Spleen (tissue), 11 donors: ENCODE data around the gene OPN1MW3. TPM values are rescaled to one million over a fixed set of nuclear protein-coding genes. Genes with fewer than 3 reads are reported as not detected.
"Not testable (repeated sequence)": the region's sequence is repeated elsewhere in the genome, so short reads cannot be mapped to it uniquely, and the experiment has no call there.

Source experiments
- DNase-seq: peaks from one replicate; pipeline ENCODE4 v3.0.0-alpha.2; 2020
- H3K27ac ChIP-seq, 8 donors: fragments of 200-600 bp; sonication (generic) in 7 of 8; 1 replicate in 4 of 8; 2 replicates in 4 of 8; pipeline versions ENCODE4 v1.5.0 to v1.8.0; 2016 to 2021; ENCODE audit warnings: inconsistent platforms in 4 of 8, mild to moderate bottlenecking in 4 of 8, moderate library complexity in 1 of 8
- H3K27me3 ChIP-seq, 7 donors: fragments of 200-600 bp; sonication (generic) in 6 of 7; replicated peaks in 1 of 7; 1 replicate in 4 of 7; 2 replicates in 3 of 7; pipeline versions ENCODE4 v1.5.0 to v1.8.0; 2016 to 2021; ENCODE audit warnings: inconsistent platforms in 3 of 7, mild to moderate bottlenecking in 1 of 7
- H3K36me3 ChIP-seq, 6 donors: fragments of 200-600 bp; sonication (generic) in 5 of 6; 1 replicate in 4 of 6; 2 replicates in 2 of 6; pipeline versions ENCODE4 v1.5.0 to v1.8.0; 2016 to 2021; ENCODE audit warnings: inconsistent platforms in 2 of 6
- H3K4me1 ChIP-seq, 6 donors: fragments of 200-600 bp; sonication (generic) in 5 of 6; 1 replicate in 3 of 6; 2 replicates in 3 of 6; pipeline versions ENCODE4 v1.5.0 to v1.8.0; 2016 to 2021; ENCODE audit warnings: inconsistent platforms in 3 of 6
- H3K4me3 ChIP-seq, 8 donors: fragments of 200-600 bp; sonication (generic) in 7 of 8; 1 replicate in 4 of 8; 2 replicates in 4 of 8; pipeline versions ENCODE4 v1.5.0 to v1.8.0; 2016 to 2021; ENCODE audit warnings: inconsistent platforms in 4 of 8, mild to moderate bottlenecking in 4 of 8, moderate library complexity in 2 of 8
- H3K9me3 ChIP-seq, 8 donors: fragments of 200-600 bp; sonication (generic) in 7 of 8; 1 replicate in 4 of 8; 2 replicates in 4 of 8; pipeline versions ENCODE4 v1.5.0 to v1.8.0; 2016 to 2021; ENCODE audit warnings: inconsistent platforms in 4 of 8
- WGBS, 5 donors: extraction: QIAGEN DNeasy Blood & Tissue Kit in 3 of 5; methylation state at CpG; one replicate each; pipeline versions ENCODE4 v1.1.5 to v1.1.7; 2013 to 2018; 5-methylcytosine and 5-hydroxymethylcytosine counted together
- intact Hi-C: fragments of 100-400 bp; cut with DNase I; formaldehyde crosslinking; loops from one replicate; pipeline ENCODE4 v1.15.0; 2023; ENCODE audit warnings: low total_unique reads
- polyA plus RNA-seq, 3 donors: library from polyadenylated mRNA; stranded (reverse); fragments of 200-250 nt; gene quantifications; one replicate each; pipeline ENCODE4 v1.2.1, GENCODE V29; 2013
- total RNA-seq, 7 donors: library from RNA; depleted of rRNA in 3 of 7; stranded (reverse); fragments of >200 nt in 3 of 7; fragmentation: NEBNext Ultra II Directional in 4 of 7; extraction: Animal tissue kit (Norgen Biotek cat#: 25700) in 4 of 7; gene quantifications; one replicate each; pipeline versions ENCODE4 v1.1.0 to v1.2.1, GENCODE V29; 2016 to 2021
- donor health status: healthy with polysubstance abuse.
- donor health status: DM: no; HTN: no; CAD: no; lungs with moderate emphysema.
- donor health status: DM: no; HTN: no; CAD: no.
- donor health status: Bipolar disorder and iron deficiency.
- donor health status: healthy.
- donor health status: DM: no; HTN: no; CAD: no.
- donor health status: DM: yes; HTN: yes; CAD: no.

The OPN1MW3 gene
- total and polyA plus RNA-seq, 10 donors: not detected

DNA sequence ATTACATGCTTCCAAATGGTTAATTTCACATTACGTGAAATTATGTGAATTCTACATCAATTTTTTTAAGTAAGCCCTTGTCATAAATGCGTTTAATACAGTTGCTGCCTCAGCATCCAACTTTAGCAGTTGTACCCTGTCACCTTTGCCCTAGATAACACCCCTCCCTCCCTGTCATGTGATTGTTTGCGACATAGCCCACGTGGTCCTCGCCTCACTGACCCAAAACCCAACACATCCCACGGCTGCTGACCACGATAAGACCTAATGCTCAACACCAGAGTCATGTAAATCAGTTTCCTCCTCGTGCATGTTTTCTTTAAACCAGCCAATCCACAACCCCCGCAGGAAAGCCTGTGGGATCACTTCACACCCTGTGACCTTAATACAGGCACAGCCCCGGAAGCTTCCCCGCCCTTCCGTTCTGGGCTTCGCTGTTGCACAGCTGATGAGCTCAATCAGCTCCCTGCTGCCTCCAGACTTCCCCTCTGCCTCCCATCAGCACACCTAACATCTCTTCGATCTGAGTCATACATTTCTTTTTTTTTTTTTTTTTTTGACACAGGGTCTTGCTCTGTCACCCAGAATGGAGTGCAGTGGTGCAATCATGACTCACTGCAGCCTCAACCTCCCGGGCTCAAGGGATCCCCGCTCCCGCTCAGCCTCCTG, 9.9 kb upstream of the OPN1MW3 start:
- DNase-seq, H3K36me3 ChIP-seq, H3K4me1 ChIP-seq, H3K4me3 ChIP-seq, intact Hi-C loops, H3K9me3 ChIP-seq, H3K27me3 ChIP-seq, H3K27ac ChIP-seq: not testable (repeated sequence)
- WGBS, 5 donors: 67% methylated on average over 5 of the region's 17 CpGs; no CpG with 5 or more reads in 4 of the 5 donors

DNA sequence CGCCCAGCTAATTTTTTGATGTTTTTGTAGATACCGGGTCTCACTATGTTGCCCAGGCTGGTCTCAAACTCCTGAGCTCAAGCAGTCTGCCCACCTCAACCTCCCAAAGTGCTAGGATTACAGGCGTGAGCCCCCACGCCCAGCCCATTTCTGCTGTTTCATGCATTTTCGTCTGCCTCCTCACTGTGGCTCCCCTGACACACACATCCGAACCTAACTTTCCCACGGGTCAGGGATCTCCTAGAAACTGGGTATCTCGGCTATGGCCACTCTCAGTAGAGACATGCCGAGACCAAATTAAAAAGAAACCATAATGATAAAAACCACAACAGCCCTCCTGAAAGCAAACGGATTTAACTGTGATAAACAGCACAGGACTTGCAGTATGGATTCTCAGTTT, 9.3 kb upstream of the OPN1MW3 start:
- H3K9me3 ChIP-seq, DNase-seq, H3K4me3 ChIP-seq, H3K36me3 ChIP-seq, H3K27ac ChIP-seq, H3K4me1 ChIP-seq, H3K27me3 ChIP-seq, intact Hi-C loops: not testable (repeated sequence)
- no CpG with 5 or more reads among the region's 10 CpGs for WGBS, 5 donors

DNA sequence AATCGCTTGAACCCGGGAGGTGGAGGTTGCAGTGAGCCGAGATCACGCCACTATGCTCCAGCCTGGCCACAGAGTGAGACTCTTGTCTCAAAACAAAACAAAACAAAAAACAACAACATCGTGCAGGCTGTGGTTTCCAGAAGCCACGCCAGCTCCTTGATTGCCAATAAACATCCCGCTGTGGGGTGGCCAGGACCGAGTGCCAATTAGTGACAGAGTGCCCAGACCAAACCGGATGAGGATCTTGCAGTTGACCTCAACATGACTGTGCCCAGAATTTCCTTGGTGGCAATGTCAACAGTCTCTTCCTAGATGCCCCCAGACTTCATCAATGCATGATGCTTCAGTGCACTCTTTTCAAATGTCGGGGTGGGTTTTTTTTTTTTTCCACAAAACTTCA, 1.3 kb downstream of the OPN1MW3 start:
- H3K4me3 ChIP-seq, intact Hi-C loops: not testable (repeated sequence)
- no CpG with 5 or more reads among the region's 10 CpGs for WGBS, 5 donors

DNA sequence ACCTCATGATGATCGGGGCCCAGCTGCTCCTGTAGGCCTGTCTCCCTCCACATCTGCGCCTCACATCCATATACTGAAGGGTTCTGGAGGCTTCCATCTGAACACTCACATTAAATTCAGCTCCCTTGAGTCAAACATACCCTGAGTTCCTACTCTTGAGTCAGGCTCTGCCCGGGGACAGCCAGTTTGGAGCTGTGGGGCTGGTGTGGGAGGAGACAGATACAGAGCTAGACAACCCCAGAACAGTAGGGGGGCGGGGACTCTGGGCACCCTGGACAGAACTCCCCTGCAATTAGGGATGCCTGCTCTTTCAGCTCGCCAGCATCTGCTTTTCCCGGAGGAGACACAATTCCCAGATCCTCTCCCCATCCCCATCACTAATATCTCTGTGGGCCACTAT, 5.7 kb downstream of the OPN1MW3 start:
- H3K4me3 ChIP-seq, DNase-seq, H3K27me3 ChIP-seq, H3K9me3 ChIP-seq, H3K4me1 ChIP-seq, H3K27ac ChIP-seq, intact Hi-C loops, H3K36me3 ChIP-seq: not testable (repeated sequence)
- no CpG with 5 or more reads among the region's 6 CpGs for WGBS, 5 donors

More for the DNA sequence above, 1.3 kb downstream of the OPN1MW3 start:
- H3K36me3 ChIP-seq, H3K27ac ChIP-seq, H3K27me3 ChIP-seq, DNase-seq, H3K9me3 ChIP-seq, H3K4me1 ChIP-seq: not testable (repeated sequence)

DNA sequence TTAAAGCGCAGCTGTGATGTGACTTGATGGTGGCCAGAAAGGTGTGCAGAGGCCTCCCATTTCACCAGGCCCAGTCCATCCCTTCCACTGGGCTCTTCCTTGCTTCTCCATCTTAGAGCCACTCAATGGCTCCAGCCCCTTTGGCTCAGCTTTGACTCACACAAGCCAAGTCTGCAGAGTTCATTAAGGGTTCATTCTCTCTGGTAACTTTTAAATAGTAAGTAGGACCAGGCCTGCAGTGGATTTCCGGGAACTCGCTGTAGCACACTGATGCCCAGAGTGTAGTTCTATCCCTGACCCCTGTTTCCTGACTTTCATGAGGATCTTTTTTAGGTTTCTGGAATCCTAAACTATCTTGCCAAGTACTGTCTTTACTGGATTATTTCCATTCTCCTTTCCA, 11.9 kb downstream of the OPN1MW3 start:
- H3K4me1 ChIP-seq, H3K4me3 ChIP-seq, H3K9me3 ChIP-seq, H3K27ac ChIP-seq, H3K36me3 ChIP-seq, DNase-seq, H3K27me3 ChIP-seq, intact Hi-C loops: not testable (repeated sequence)
- WGBS, 5 donors: no CpG with 5 or more reads among the region's 3 CpGs

DNA sequence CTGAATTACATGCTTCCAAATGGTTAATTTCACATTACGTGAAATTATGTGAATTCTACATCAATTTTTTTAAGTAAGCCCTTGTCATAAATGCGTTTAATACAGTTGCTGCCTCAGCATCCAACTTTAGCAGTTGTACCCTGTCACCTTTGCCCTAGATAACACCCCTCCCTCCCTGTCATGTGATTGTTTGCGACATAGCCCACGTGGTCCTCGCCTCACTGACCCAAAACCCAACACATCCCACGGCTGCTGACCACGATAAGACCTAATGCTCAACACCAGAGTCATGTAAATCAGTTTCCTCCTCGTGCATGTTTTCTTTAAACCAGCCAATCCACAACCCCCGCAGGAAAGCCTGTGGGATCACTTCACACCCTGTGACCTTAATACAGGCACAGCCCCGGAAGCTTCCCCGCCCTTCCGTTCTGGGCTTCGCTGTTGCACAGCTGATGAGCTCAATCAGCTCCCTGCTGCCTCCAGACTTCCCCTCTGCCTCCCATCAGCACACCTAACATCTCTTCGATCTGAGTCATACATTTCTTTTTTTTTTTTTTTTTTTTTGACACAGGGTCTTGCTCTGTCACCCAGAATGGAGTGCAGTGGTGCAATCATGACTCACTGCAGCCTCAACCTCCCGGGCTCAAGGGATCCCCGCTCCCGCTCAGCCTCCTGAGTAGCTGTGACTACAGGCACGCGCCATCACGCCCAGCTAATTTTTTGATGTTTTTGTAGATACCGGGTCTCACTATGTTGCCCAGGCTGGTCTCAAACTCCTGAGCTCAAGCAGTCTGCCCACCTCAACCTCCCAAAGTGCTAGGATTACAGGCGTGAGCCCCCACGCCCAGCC, 27.3 kb downstream of the OPN1MW3 start:
- H3K36me3 ChIP-seq, DNase-seq, H3K27me3 ChIP-seq, H3K9me3 ChIP-seq, intact Hi-C loops, H3K4me3 ChIP-seq, H3K27ac ChIP-seq, H3K4me1 ChIP-seq: not testable (repeated sequence)
- WGBS, 5 donors: no CpG with 5 or more reads among the region's 23 CpGs

DNA sequence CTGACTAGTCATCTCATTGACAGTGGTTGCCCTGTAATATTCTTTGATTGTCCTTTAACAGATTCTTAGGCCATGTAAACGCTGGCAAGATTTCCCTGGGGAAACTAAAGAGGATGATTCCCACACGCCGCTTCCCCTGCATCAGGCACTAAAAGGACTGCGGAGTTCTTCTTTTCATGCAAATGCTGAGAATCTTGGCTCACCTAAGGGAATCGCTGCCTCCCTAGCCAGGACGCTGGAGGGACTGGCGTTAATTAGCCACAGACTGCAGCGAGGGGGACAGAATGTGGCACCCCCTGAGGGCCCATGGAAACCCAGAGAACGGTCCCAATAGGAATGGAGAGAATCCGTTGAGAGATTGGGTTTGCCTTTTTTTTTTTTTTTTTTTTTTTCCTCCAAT, 29.0 kb downstream of the OPN1MW3 start:
- no CpG with 5 or more reads among the region's 10 CpGs for WGBS, 5 donors
- not testable (repeated sequence) for H3K27me3 ChIP-seq

More for the DNA sequence above, 29.0 kb downstream of the OPN1MW3 start:
- H3K4me1 ChIP-seq, H3K27ac ChIP-seq, H3K9me3 ChIP-seq, DNase-seq, intact Hi-C loops, H3K36me3 ChIP-seq, H3K4me3 ChIP-seq: not testable (repeated sequence)
